HCT116 (cell line): ENCODE data around the gene HSPB7. TPM values are rescaled to one million over a fixed set of nuclear protein-coding genes. Genes with fewer than 3 reads are reported as not detected.

ENCODE experiments used
- ATAC-seq: fragments of 200-7000 bp; cut with Tn5 transposase; 2 replicates; pipeline ENCODE4 v1.9.1; 2020; ENCODE audit warnings: mild to moderate bottlenecking, moderate library complexity
- BruUV-seq: library from RNA; stranded (reverse); fragments of 400-500 nt; replicated peaks from 2 replicates; lab custom pipeline; 2021; lab: Mats Ljungman, UMichigan
- CTCF ChIA-PET: fragments of 300-600 bp; sonication (Branson Sonifier 250); formaldehyde crosslinking; loops from one replicate; lab custom pipeline; 2021; ENCODE audit warnings: antibody characterized with exemption; lab: Charles Lee
- POLR2A ChIA-PET: fragments of 300-600, 350-600 bp; sonication (Branson Sonifier 250); formaldehyde crosslinking; loops from one replicate; lab custom pipeline; 2021; ENCODE audit warnings: antibody characterized with exemption; lab: Charles Lee
- RAD21 ChIA-PET, 2 experiments: fragments of 300-600 bp; sonication (Branson Sonifier 250); formaldehyde crosslinking; loops; one replicate each; lab custom pipeline; 2023; ENCODE audit warnings: low total read pairs in 2 of 2; ENCODE audit not compliant: uncharacterized antibody in 2 of 2, unreplicated experiment in 2 of 2, low non-redundant PET in 1 of 2; lab: Charles Lee
- DNase-seq: peaks from one replicate; pipeline ENCODE4 v3.0.0-alpha.2; 2010; ENCODE audit warnings: low read depth, low spot score
- H2AFZ ChIP-seq: fragments of 200-600 bp; shearing (Covaris generic), sonication (generic); 2 replicates; pipeline ENCODE4 v1.6.1; 2017; ENCODE audit warnings: low read depth, mixed run types, mixed read lengths, antibody characterized with exemption, low read length; ENCODE audit not compliant: poor library complexity, severe bottlenecking
- H3K27ac ChIP-seq: 2 replicates; pipeline ENCODE4 v1.5.1; 2012; ENCODE audit warnings: low read depth, low read length
- H3K27me3 ChIP-seq: fragments of 200-600 bp; sonication (generic); 2 replicates; pipeline ENCODE4 v1.6.1; 2016; ENCODE audit warnings: mixed run types, low read length, mixed read lengths; ENCODE audit not compliant: insufficient read depth
- H3K36me3 ChIP-seq, 2 experiments: fragments of 200-500 bp in 1 of 2; fragments of 200-600 bp in 1 of 2; sonication (Bioruptor generic) in 1 of 2; sonication (generic) in 1 of 2; 2 replicates each; pipeline versions ENCODE4 v1.5.1 to v1.6.1; 2014 to 2016; ENCODE audit warnings: low read length in 2 of 2, inconsistent platforms in 1 of 2, mixed read lengths in 1 of 2, mixed run types in 1 of 2; ENCODE audit not compliant: insufficient read depth in 2 of 2, control insufficient read depth in 1 of 2
- H3K4me1 ChIP-seq, 2 experiments: fragments of 200-600 bp in 1 of 2; sonication (generic) in 1 of 2; 2 replicates each; pipeline versions ENCODE4 v1.5.1 to v1.6.1; 2012 to 2017; ENCODE audit warnings: low read length in 2 of 2, inconsistent platforms in 1 of 2, mild to moderate bottlenecking in 1 of 2, mixed read lengths in 1 of 2, mixed run types in 1 of 2, moderate library complexity in 1 of 2; ENCODE audit not compliant: insufficient read depth in 2 of 2, control insufficient read depth in 1 of 2
- H3K4me2 ChIP-seq: fragments of 200-600 bp; sonication (generic); 2 replicates; pipeline ENCODE4 v1.6.1; 2017; ENCODE audit warnings: mixed run types, low read length, mixed read lengths
- H3K4me3 ChIP-seq, 2 experiments: fragments of 200-600 bp in 1 of 2; sonication (generic) in 1 of 2; replicated peaks in 1 of 2; 2 replicates each; pipeline ENCODE4 v1.5.1; 2011 to 2016; ENCODE audit warnings: low read length in 2 of 2, control low read depth in 1 of 2, low read depth in 1 of 2, mild to moderate bottlenecking in 1 of 2, mixed read lengths in 1 of 2, mixed run types in 1 of 2
- H3K79me2 ChIP-seq: fragments of 200-600 bp; sonication (generic); 2 replicates; pipeline ENCODE4 v1.6.1; 2017; ENCODE audit warnings: mild to moderate bottlenecking, mixed run types, low read length, moderate library complexity, mixed read lengths; ENCODE audit not compliant: insufficient read depth
- H3K9ac ChIP-seq: fragments of 200-600 bp; sonication (generic); 2 replicates; pipeline ENCODE4 v1.6.1; 2016; ENCODE audit warnings: low read length, mixed read lengths
- H3K9me2 ChIP-seq: fragments of 200-600 bp; sonication (generic), shearing (Covaris generic); 2 replicates; pipeline ENCODE4 v1.6.1; 2017; ENCODE audit warnings: mixed run types, mild to moderate bottlenecking, moderate library complexity; ENCODE audit not compliant: insufficient read depth
- H3K9me3 ChIP-seq, 2 experiments: fragments of 200-500 bp in 1 of 2; fragments of 200-600 bp in 1 of 2; sonication (Bioruptor generic) in 1 of 2; sonication (generic) in 1 of 2; 2 replicates each; pipeline ENCODE4 v1.6.1; 2014 to 2017; ENCODE audit warnings: low read length in 2 of 2, mixed read lengths in 2 of 2, inconsistent platforms in 1 of 2, low read depth in 1 of 2, mild to moderate bottlenecking in 1 of 2, mixed run types in 1 of 2, moderate library complexity in 1 of 2; ENCODE audit not compliant: control insufficient read depth in 1 of 2, insufficient read depth in 1 of 2
- H4K20me1 ChIP-seq: fragments of 200-600 bp; sonication (generic), shearing (Covaris generic); 2 replicates; pipeline ENCODE4 v1.6.1; 2017; ENCODE audit warnings: mixed run types, mild to moderate bottlenecking, moderate library complexity; ENCODE audit not compliant: insufficient read depth
- CBX3 ChIP-seq: IDR thresholded peaks from 2 replicates; pipeline ENCODE4 v1.6.1; 2012; ENCODE audit warnings: low read depth
- CEBPB ChIP-seq: IDR thresholded peaks from 2 replicates; pipeline ENCODE4 v1.6.1; 2012; ENCODE audit warnings: low read depth
- EGR1 ChIP-seq: IDR thresholded peaks from 2 replicates; pipeline ENCODE4 v1.6.1; 2012; ENCODE audit warnings: low read depth
- ELF1 ChIP-seq: IDR thresholded peaks from 2 replicates; pipeline ENCODE4 v1.6.1; 2012; ENCODE audit warnings: low read depth, borderline replicate concordance
- EZH2 ChIP-seq: fragments of 200-600 bp; sonication (generic); IDR thresholded peaks from 2 replicates; pipeline ENCODE4 v1.6.1; 2017; ENCODE audit warnings: antibody characterized with exemption, mixed run types
- EZH2phosphoT487 ChIP-seq: fragments of 200-600 bp; IDR thresholded peaks from 2 replicates; pipeline ENCODE4 v1.6.1; 2018; ENCODE audit warnings: antibody characterized with exemption, borderline replicate concordance
- FOSL1 ChIP-seq: IDR thresholded peaks from 2 replicates; pipeline ENCODE4 v1.6.1; 2012; ENCODE audit warnings: low read depth
- JUND ChIP-seq: IDR thresholded peaks from 2 replicates; pipeline ENCODE4 v1.6.1; 2012
- POLR2A ChIP-seq: IDR thresholded peaks from 2 replicates; pipeline ENCODE4 v1.7.0; 2011; ENCODE audit warnings: borderline replicate concordance; ENCODE audit not compliant: insufficient read depth, insufficient read length; ENCODE audit errors: extremely low read depth
- POLR2AphosphoS5 ChIP-seq: IDR thresholded peaks from 2 replicates; pipeline ENCODE4 v1.6.1; 2011; ENCODE audit warnings: mild to moderate bottlenecking, low read depth, low read length, moderate library complexity
- RAD21 ChIP-seq: IDR thresholded peaks from 2 replicates; pipeline ENCODE4 v1.6.1; 2012; ENCODE audit warnings: low read depth, mild to moderate bottlenecking
- SIN3A ChIP-seq: IDR thresholded peaks from 2 replicates; pipeline ENCODE4 v1.6.1; 2012; ENCODE audit warnings: low read depth
- SRF ChIP-seq: IDR thresholded peaks from 2 replicates; pipeline ENCODE4 v1.6.1; 2012; ENCODE audit warnings: low read depth
- TCF7L2 ChIP-seq: IDR thresholded peaks from 2 replicates; pipeline ENCODE4 v1.7.0; 2011; ENCODE audit warnings: borderline replicate concordance, inconsistent platforms; ENCODE audit not compliant: insufficient read depth, insufficient read length; ENCODE audit errors: extremely low read depth
- YY1 ChIP-seq: IDR thresholded peaks from 2 replicates; pipeline ENCODE4 v1.6.1; 2011; ENCODE audit warnings: low read length, low read depth, moderate library complexity, mild to moderate bottlenecking; ENCODE audit not compliant: insufficient replicate concordance; ENCODE audit errors: extremely low read depth
- ZFX ChIP-seq: fragments of 450-650 bp; IDR thresholded peaks from 2 replicates; pipeline ENCODE4 v1.6.1; 2017
- intact Hi-C: fragments of 100-400 bp; cut with micrococcal nuclease; formaldehyde crosslinking; loops from 2 replicates; pipeline ENCODE4 v1.10.0; 2022
- total RNA-seq: library from RNA; stranded (reverse); gene quantifications from one replicate; pipeline ENCODE4 v1.2.1, GENCODE V29; 2021; ENCODE audit not compliant: unreplicated experiment
- TF ChIP-seq, protein P1 (sequence below): IDR thresholded peaks from 2 replicates; pipeline ENCODE4 v1.6.1; 2012

HSPB7 gene
- total RNA-seq, 1 experiment from 2014 or later, result 0.27 TPM

GRCh38 chr1:15992187-15992553, 25.7 kb downstream of the HSPB7 start:
- no peaks in the 10 kb centered on the region for H3K36me3 ChIP-seq
- no peaks in the 10 kb centered on the region for H3K9me2 ChIP-seq
- no peaks in the 10 kb centered on the region for H3K4me1 ChIP-seq
- no peaks in the 10 kb centered on the region for H3K9me3 ChIP-seq
- H3K27me3 ChIP-seq, result no peaks in the 10 kb centered on the region
- POLR2A ChIA-PET, result no interaction called here
- no peak overlapping the region for H2AFZ ChIP-seq
- RAD21 ChIA-PET, result no interaction called here
- TF ChIP-seq ZFX, result no peak
- TF ChIP-seq, protein P1, sequence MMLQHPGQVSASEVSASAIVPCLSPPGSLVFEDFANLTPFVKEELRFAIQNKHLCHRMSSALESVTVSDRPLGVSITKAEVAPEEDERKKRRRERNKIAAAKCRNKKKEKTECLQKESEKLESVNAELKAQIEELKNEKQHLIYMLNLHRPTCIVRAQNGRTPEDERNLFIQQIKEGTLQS, result no peak
- no peak for TF ChIP-seq CEBPB
- TF ChIP-seq RAD21, result no peak
- TF ChIP-seq CBX3, result no peak
- TF ChIP-seq POLR2A, result no peak
- no peak for TF ChIP-seq EZH2phosphoT487
- no peak for TF ChIP-seq SIN3A
- no peak for DNase-seq
- CTCF ChIA-PET, result no interaction called here
- no peaks in the 10 kb centered on the region for H4K20me1 ChIP-seq
- H3K79me2 ChIP-seq, result no peaks in the 10 kb centered on the region
- no peak for ATAC-seq
- BruUV-seq, result no TSS peak
- no peak overlapping the region for H3K4me2 ChIP-seq
- intact Hi-C loops, result loop anchor here (5.0 kb wide), 1 partner anchor 400 kb away; no protein-coding TSS in a partner anchor
- no peak overlapping the region for H3K27ac ChIP-seq
- H3K4me3 ChIP-seq, result no peak overlapping the region
- no peak overlapping the region for H3K9ac ChIP-seq

DNA sequence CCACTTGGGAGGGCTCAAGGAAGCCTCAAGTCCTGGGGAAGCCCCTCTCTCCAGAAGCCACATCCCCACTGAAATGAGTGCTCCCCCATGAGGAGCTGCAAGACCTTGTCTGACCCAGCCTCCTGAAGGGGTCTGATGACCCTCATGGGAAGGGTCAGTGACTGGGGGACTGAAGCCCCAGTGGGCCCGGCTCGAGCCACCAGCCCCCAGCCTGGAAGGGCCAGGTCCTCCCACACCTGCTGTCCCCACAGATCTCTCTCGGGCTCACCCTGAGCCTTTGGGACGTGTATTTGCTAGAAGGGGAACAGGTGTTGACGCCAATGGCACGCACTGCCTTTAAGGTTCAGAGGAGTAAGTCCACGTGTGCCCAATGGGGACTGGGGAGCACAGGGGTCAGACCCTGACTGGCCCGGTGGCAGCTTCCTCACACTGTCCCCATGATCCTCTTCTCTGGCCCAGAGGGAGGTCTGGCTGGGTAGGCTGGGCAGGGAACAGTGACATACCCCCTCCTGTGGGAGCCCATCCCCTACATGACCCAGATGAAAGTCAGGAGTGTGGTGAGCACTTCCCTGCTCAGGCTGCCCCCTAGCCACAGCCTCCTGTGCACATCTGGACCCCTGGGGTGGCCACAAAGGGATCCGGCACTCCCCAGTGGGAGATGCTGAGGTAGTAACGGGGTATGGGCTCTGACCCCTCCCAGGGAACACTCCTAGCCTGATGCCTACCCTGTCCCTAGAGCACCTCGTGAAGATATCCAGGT, 26.2 kb downstream of the HSPB7 start:
- POLR2A ChIA-PET, result no interaction called here
- Histone ChIP-seq H3K9me3 (no peaks in the 10 kb centered on the region), H3K9ac (no peak overlapping the region), H4K20me1 (no peaks in the 10 kb centered on the region), H3K4me3 (no peak overlapping the region), H3K9me2 (no peaks in the 10 kb centered on the region), H2AFZ (no peak overlapping the region), H3K27me3 (no peaks in the 10 kb centered on the region), H3K4me1 (peaks cover 0 to 2% of the 10 kb centered on the region in 2 experiments; a peak in 2 of 4 replicates), H3K27ac (no peak overlapping the region), H3K4me2 (no peak overlapping the region), H3K36me3 (no peaks in the 10 kb centered on the region), H3K79me2 (no peaks in the 10 kb centered on the region)
- TF ChIP-seq TCF7L2 (no peak), POLR2A (no peak), EGR1 (no peak), CBX3 (no peak), JUND (no peak), SRF (no peak), ELF1 (no peak), CEBPB (no peak), RAD21 (no peak), FOSL1 (no peak), POLR2AphosphoS5 (no peak), EZH2 (no peak), EZH2phosphoT487 (no peak), YY1 (no peak), ZFX (no peak)
- TF ChIP-seq, protein P1, result no peak
- no TSS peak for BruUV-seq
- DNase-seq, result no peak
- RAD21 ChIA-PET, result no interaction called here
- no peak for ATAC-seq
- intact Hi-C loops, result loop anchor here (5.0 kb wide), 1 partner anchor 399 kb away; no protein-coding TSS in a partner anchor
- CTCF ChIA-PET, result no interaction called here
